ENCODE data around the gene TSEN2. TPM values are rescaled to one million over a fixed set of nuclear protein-coding genes. Genes with fewer than 3 reads are reported as not detected.

TSEN2 gene
- total and polyA plus RNA-seq, 7 donors: 12.5 to 30.9 (median 15.0) TPM

GRCh38 chr3:12553921-12554391, 69.7 kb downstream of the TSEN2 start:
- no peaks in the 10 kb centered on the region for H3K36me3 ChIP-seq (ENCODE audit: insufficient read depth in 1 of 2, low read depth in 1 of 2)
- 2 to 10% (median 2%) methylated on average over 26 of the region's 26 CpGs for WGBS, 3 donors

GRCh38 chr3:12556314-12556689, 72.0 kb downstream of the TSEN2 start:
- 2 to 3% (median 3%) methylated on average over 8 of the region's 8 CpGs for WGBS, 3 donors

More at GRCh38 chr3:12553921-12554391, 69.7 kb downstream of the TSEN2 start:
- H3K27ac ChIP-seq: no peak overlapping the region
- ATAC-seq (peak in 1 of 4 donors; percentile 2), DNase-seq (peak; percentile 24 to 59)
- H3K4me1 ChIP-seq: peaks cover 19% of the 10 kb centered on the region
- H3K4me3 ChIP-seq: peak overlapping the region; percentile 66
- intact Hi-C loops (cut with DNase I): no loop called here
- no peak for TF ChIP-seq CTCF (IDR thresholded peaks at IDR 0.05)
- H3K9me3 ChIP-seq: no peaks in the 10 kb centered on the region
- peaks cover 0 to 16% (median 5%) of the 10 kb centered on the region in 3 donors for H3K27me3 ChIP-seq (ENCODE audit: insufficient read depth in 3 of 3, low read length in 2 of 3)

GRCh38 chr3:12556690-12557472, 72.6 kb downstream of the TSEN2 start, which contains the start of gene MKRN2:
Gene MKRN2 (plus strand): TSS chr3:12557087. CDS start chr3:12557151, 64 bp downstream.
- no peak for TF ChIP-seq CTCF (IDR thresholded peaks at IDR 0.05)
- peaks cover 47% of the 10 kb centered on the region for H3K4me1 ChIP-seq
- intact Hi-C loops (cut with DNase I): no loop called here
- H3K27ac ChIP-seq: peak within 1 kb of the TSS; percentile 99
- WGBS, 3 donors: 0% methylated on average over 66 to 77 of the region's 77 CpGs
- peak within 1 kb of the TSS; percentile 92 for H3K4me3 ChIP-seq
- H3K36me3 ChIP-seq (ENCODE audit: insufficient read depth in 1 of 2, low read depth in 1 of 2): no peaks in the 10 kb centered on the region
- peak; percentile 87 to 94 for DNase-seq
- no peaks in the 10 kb centered on the region for H3K9me3 ChIP-seq
- peaks cover 0 to 16% (median 5%) of the 10 kb centered on the region in 3 donors for H3K27me3 ChIP-seq (ENCODE audit: insufficient read depth in 3 of 3, low read length in 2 of 3)
- peak; percentile 93 to 97 (median 94) for ATAC-seq

More at GRCh38 chr3:12556314-12556689, 72.0 kb downstream of the TSEN2 start:
- TF ChIP-seq CTCF (IDR thresholded peaks at IDR 0.05): no peak
- Histone ChIP-seq H3K27me3 (ENCODE audit: insufficient read depth in 3 of 3, low read length in 2 of 3) (peaks cover 0 to 16% (median 5%) of the 10 kb centered on the region in 3 donors), H3K4me3 (peak overlapping the region; percentile 92), H3K27ac (peak overlapping the region; percentile 99), H3K36me3 (ENCODE audit: insufficient read depth in 1 of 2, low read depth in 1 of 2) (no peaks in the 10 kb centered on the region), H3K9me3 (no peaks in the 10 kb centered on the region), H3K4me1 (peaks cover 42% of the 10 kb centered on the region)
- ATAC-seq (peak in 2 of 4 donors; percentile 2 to 12), DNase-seq (no peak)
- intact Hi-C loops (cut with DNase I): no loop called here

GRCh38 chr3:12557473-12558100, 73.3 kb downstream of the TSEN2 start:
- intact Hi-C loops (cut with DNase I): no loop called here
- peak overlapping the region; percentile 92 for H3K4me3 ChIP-seq

More at GRCh38 chr3:12557473-12558100, 73.3 kb downstream of the TSEN2 start:
- 1% methylated on average over 18 of the region's 18 CpGs for WGBS, 3 donors
- H3K9me3 ChIP-seq: no peaks in the 10 kb centered on the region
- no peaks in the 10 kb centered on the region for H3K36me3 ChIP-seq (ENCODE audit: insufficient read depth in 1 of 2, low read depth in 1 of 2)
- peak; percentile 51 to 71 (median 57) for ATAC-seq
- H3K27ac ChIP-seq: peak overlapping the region; percentile 99
- no peak for TF ChIP-seq CTCF (IDR thresholded peaks at IDR 0.05)
- peaks cover 54% of the 10 kb centered on the region for H3K4me1 ChIP-seq
- H3K27me3 ChIP-seq (ENCODE audit: insufficient read depth in 3 of 3, low read length in 2 of 3): peaks cover 0 to 16% (median 2%) of the 10 kb centered on the region in 3 donors
- no peak for DNase-seq
